ENCODE data around the gene TSLP. TPM values are rescaled to one million over a fixed set of nuclear protein-coding genes. Genes with fewer than 3 reads are reported as not detected.

TSLP gene
- total RNA-seq (2011; cell fraction: chromatin; rRNA removed; ENCODE audit: low replicate concordance): 0.39 TPM in 1 of 2 replicates, not detected in the other
- 0.26 TPM in 1 of 2 replicates, not detected in the other for total RNA-seq (2011; cell fraction: nucleolus; rRNA removed)
- total RNA-seq (2011; cell fraction: nucleoplasm; rRNA removed): 0.51 and 0.69 TPM in 2 replicates
- total RNA-seq (2014; rRNA removed) (0.09 and 0.41 TPM in 2 replicates), total RNA-seq (2014; rRNA removed; fragmentation: Illumina TruSeq; extraction: Trizol) (0.80 and 1.1 TPM in 2 replicates), total RNA-seq (2015; rRNA removed; fragmentation: Illumina TruSeq; extraction: Trizol) (0.38 and 0.40 TPM in 2 replicates), total RNA-seq (2021) (1.3 and 1.7 TPM in 2 replicates), polyA plus RNA-seq (2011; rRNA removed) (0.74 and 1.0 TPM in 2 replicates), polyA plus RNA-seq (2014; fragmentation: Illumina TruSeq; extraction: Trizol) (1.6 and 1.8 TPM in 2 replicates), polyA plus RNA-seq (2014; fragmentation: Nextera tagmentation; extraction: Ambion mirVana) (1 to 10 TPM; 2.4 to 2.8 TPM), polyA plus RNA-seq (2014; rRNA removed) (1.2 and 1.6 TPM in 2 replicates), polyA minus RNA-seq (2011; rRNA and poly(A)+ RNA removed) (0.63 and 0.84 TPM in 2 replicates), Bru-seq, nascent RNA (percentile 46 among the genes with signal in this experiment), BruChase-seq, experiment 1, labeled RNA remaining after a 2-hour chase (percentile 40 among the genes with signal in this experiment), BruChase-seq, experiment 2, labeled RNA remaining after a 6-hour chase (percentile 45 among the genes with signal in this experiment)
- polyA plus RNA-seq (2011; cell fraction: cytosol; rRNA removed): 0.18 and 0.35 TPM in 2 replicates
- 0.21 and 0.38 TPM in 2 replicates for polyA plus RNA-seq (2011; cell fraction: nucleus; rRNA removed)
- polyA plus RNA-seq (2012): 1.1 and 4.6 TPM in 2 replicates
- not detected in 2 replicates for polyA minus RNA-seq (2011; cell fraction: cytosol; rRNA and poly(A)+ RNA removed)
- polyA minus RNA-seq (2011; cell fraction: nucleus; rRNA and poly(A)+ RNA removed): 0.56 and 0.81 TPM in 2 replicates
- long read RNA-seq, experiment 1: 0 reads
- long read RNA-seq, experiment 2: 0 reads
- long read RNA-seq, experiment 3: 0 reads

GRCh38 chr5:111071413-111071812, at the start of gene TSLP:
Gene TSLP (plus strand): TSS chr5:111071713. CDS start chr5:111071891, 178 bp downstream.
- Histone ChIP-seq H4K20me1 (replicated peaks; ENCODE audit: control insufficient read depth, insufficient read depth, low read length) (no peaks in the 10 kb centered on the region), H3K9me1 (ENCODE audit: control insufficient read depth, insufficient read depth, low read length) (no peaks in the 10 kb centered on the region), H3K27ac (ENCODE audit: extremely low read depth, low read depth, low read length) (no peak within 1 kb of the TSS), H2AFZ (ENCODE audit: low read depth, low read length) (peak within 1 kb of the TSS; percentile 86; the same call in 1 of the 2 replicates), H3K9ac (ENCODE audit: insufficient read depth in 1 of 2, low read depth in 2 of 2, low read length in 2 of 2) (no peak within 1 kb of the TSS), H3K36me3 (ENCODE audit: control insufficient read depth, insufficient read depth, low read length) (no peaks in the 10 kb centered on the region), H3K4me2 (ENCODE audit: insufficient read depth, low read length) (peak within 1 kb of the TSS; percentile 82), H3K9me3 (replicated peaks; ENCODE audit: control insufficient read depth, insufficient read depth, low read depth, low read length) (no peaks in the 10 kb centered on the region), H3K4me1 (replicated peaks in 1 of 2; ENCODE audit: control insufficient read depth in 2 of 2, insufficient read depth in 2 of 2, low read length in 2 of 2) (peaks cover 0 to 9% of the 10 kb centered on the region in 2 experiments; a peak in 3 of 5 replicates), H3K4me3 (no peak within 1 kb of the TSS), H3K27me3 (ENCODE audit: control insufficient read depth in 2 of 2, insufficient read depth in 2 of 2, low read length in 2 of 2) (peaks cover 21 to 24% of the 10 kb centered on the region in 2 experiments; a peak in 4 of 5 replicates), H3K79me2 (ENCODE audit: control insufficient read depth, insufficient read depth, low read length) (no peaks in the 10 kb centered on the region)
- ATAC-seq: no peak
- intact Hi-C loops (cut with micrococcal nuclease): no loop called here
- FAIRE-seq: no peak
- POLR2A ChIA-PET: no interaction called here
- no peak for DNase-seq (ENCODE audit: extremely low read depth in 1 of 4, low spot score in 3 of 4)
- no TSS peak for BruUV-seq (replicated peaks)
- CTCF ChIA-PET (ENCODE audit: low intra/inter-chr PET ratio): no interaction called here
- in situ Hi-C loops (cut with MboI): no loop called here
- 0% methylated on average over 4 of the region's 4 CpGs for WGBS (ENCODE audit: insufficient coverage, low coverage, missing lambda C conversion rate)
- TF ChIP-seq SREBF2 (CRISPR knock-in tag; IDR thresholded peaks at IDR 0.05) (no peak), OTX1 (CRISPR knock-in tag; IDR thresholded peaks at IDR 0.05) (no peak), TBL1XR1 (IDR thresholded peaks at IDR 0.05; ENCODE audit: low read length in 2 of 2) (no peak), ZNF766 (CRISPR knock-in tag; conservative IDR thresholded peaks at IDR 0.05) (no peak), CHD1 (IDR thresholded peaks at IDR 0.05; ENCODE audit: low read length) (no peak), ASH1L (IDR thresholded peaks at IDR 0.05; ENCODE audit: borderline replicate concordance, low read depth, partially characterized antibody) (no peak), C11orf30 (IDR thresholded peaks at IDR 0.05; ENCODE audit: low read depth) (no peak), CREB3 (tag; conservative IDR thresholded peaks at IDR 0.05; ENCODE audit: low read depth) (no peak), TRIM25 (IDR thresholded peaks at IDR 0.05; ENCODE audit: borderline replicate concordance) (no peak), TSC22D4 (tag; IDR thresholded peaks at IDR 0.05) (no peak), MYNN (IDR thresholded peaks at IDR 0.05) (no peak), MYNN (CRISPR knock-in tag; IDR thresholded peaks at IDR 0.05) (no peak)
- TF ChIP-seq, protein P1, sequence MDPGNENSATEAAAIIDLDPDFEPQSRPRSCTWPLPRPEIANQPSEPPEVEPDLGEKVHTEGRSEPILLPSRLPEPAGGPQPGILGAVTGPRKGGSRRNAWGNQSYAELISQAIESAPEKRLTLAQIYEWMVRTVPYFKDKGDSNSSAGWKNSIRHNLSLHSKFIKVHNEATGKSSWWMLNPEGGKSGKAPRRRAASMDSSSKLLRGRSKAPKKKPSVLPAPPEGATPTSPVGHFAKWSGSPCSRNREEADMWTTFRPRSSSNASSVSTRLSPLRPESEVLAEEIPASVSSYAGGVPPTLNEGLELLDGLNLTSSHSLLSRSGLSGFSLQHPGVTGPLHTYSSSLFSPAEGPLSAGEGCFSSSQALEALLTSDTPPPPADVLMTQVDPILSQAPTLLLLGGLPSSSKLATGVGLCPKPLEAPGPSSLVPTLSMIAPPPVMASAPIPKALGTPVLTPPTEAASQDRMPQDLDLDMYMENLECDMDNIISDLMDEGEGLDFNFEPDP (CRISPR knock-in tag; IDR thresholded peaks at IDR 0.05): no peak
- TF ChIP-seq, protein P2, sequence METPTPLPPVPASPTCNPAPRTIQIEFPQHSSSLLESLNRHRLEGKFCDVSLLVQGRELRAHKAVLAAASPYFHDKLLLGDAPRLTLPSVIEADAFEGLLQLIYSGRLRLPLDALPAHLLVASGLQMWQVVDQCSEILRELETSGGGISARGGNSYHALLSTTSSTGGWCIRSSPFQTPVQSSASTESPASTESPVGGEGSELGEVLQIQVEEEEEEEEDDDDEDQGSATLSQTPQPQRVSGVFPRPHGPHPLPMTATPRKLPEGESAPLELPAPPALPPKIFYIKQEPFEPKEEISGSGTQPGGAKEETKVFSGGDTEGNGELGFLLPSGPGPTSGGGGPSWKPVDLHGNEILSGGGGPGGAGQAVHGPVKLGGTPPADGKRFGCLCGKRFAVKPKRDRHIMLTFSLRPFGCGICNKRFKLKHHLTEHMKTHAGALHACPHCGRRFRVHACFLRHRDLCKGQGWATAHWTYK (CRISPR knock-in tag; IDR thresholded peaks at IDR 0.05): no peak
